BLaER1 (cell line): ENCODE results near the gene PITPNM3.

Experiments
- H3K27ac ChIP-seq: shearing (Covaris generic); formaldehyde crosslinking; 2 replicates; pipeline ENCODE4 v1.8.1; 2022
- H3K27me3 ChIP-seq: shearing (Covaris generic); formaldehyde crosslinking; 2 replicates; pipeline ENCODE4 v1.8.1; 2022
- H3K36me3 ChIP-seq: shearing (Covaris generic); formaldehyde crosslinking; 2 replicates; pipeline ENCODE4 v1.8.1; 2022
- H3K4me1 ChIP-seq: shearing (Covaris generic); formaldehyde crosslinking; 2 replicates; pipeline ENCODE4 v1.8.1; 2022
- H3K4me2 ChIP-seq: shearing (Covaris generic); formaldehyde crosslinking; 2 replicates; pipeline ENCODE4 v1.8.1; 2022
- H3K4me3 ChIP-seq: shearing (Covaris generic); formaldehyde crosslinking; 2 replicates; pipeline ENCODE4 v1.8.1; 2022
- H3K9ac ChIP-seq: shearing (Covaris generic); formaldehyde crosslinking; 2 replicates; pipeline ENCODE4 v1.8.1; 2022
- H3K9me3 ChIP-seq: shearing (Covaris generic); formaldehyde crosslinking; 2 replicates; pipeline ENCODE4 v1.8.1; 2022
- H4K20me1 ChIP-seq: shearing (Covaris generic); formaldehyde crosslinking; 2 replicates; pipeline ENCODE4 v1.8.1; 2022
- Cebpa-rat ChIP-seq: shearing (Covaris generic); IDR thresholded peaks from 2 replicates; pipeline ENCODE4 v1.8.1; 2022

Gene PITPNM3

GRCh38 chr17:6437956-6438355 is 118.4 kb downstream of the PITPNM3 start:
- no peak overlapping the region for H3K9ac ChIP-seq
- no peak for TF ChIP-seq Cebpa-rat
- H3K27ac ChIP-seq: no peak overlapping the region
- H3K36me3 ChIP-seq: no peaks in the 10 kb centered on the region
- H3K4me2 ChIP-seq: no peak overlapping the region
- H3K27me3 ChIP-seq: no peaks in the 10 kb centered on the region
- H3K4me3 ChIP-seq: no peak overlapping the region
- H4K20me1 ChIP-seq: no peaks in the 10 kb centered on the region
- 0 out of 2 replicates have a peak, but pooled peaks cover under 1% of the 10 kb centered on the region for H3K4me1 ChIP-seq
- no peaks in the 10 kb centered on the region for H3K9me3 ChIP-seq

GRCh38 chr17:6437466-6437865 is 118.9 kb downstream of the PITPNM3 start:
- Histone ChIP-seq H3K9ac (no peak overlapping the region), H3K4me1 (no peaks in the 10 kb centered on the region), H3K4me2 (no peak overlapping the region), H3K9me3 (no peaks in the 10 kb centered on the region), H3K27me3 (no peaks in the 10 kb centered on the region), H4K20me1 (no peaks in the 10 kb centered on the region), H3K4me3 (no peak overlapping the region), H3K27ac (no peak overlapping the region), H3K36me3 (no peaks in the 10 kb centered on the region)
- TF ChIP-seq Cebpa-rat: no peak

GRCh38 chr17:6435968-6436367 is 120.4 kb downstream of the PITPNM3 start:
- Histone ChIP-seq H3K4me2 (no peak overlapping the region), H4K20me1 (no peaks in the 10 kb centered on the region), H3K9me3 (peaks cover 7% of the 10 kb centered on the region), H3K4me3 (no peak overlapping the region), H3K9ac (no peak overlapping the region), H3K27ac (no peak overlapping the region), H3K27me3 (no peaks in the 10 kb centered on the region), H3K36me3 (no peaks in the 10 kb centered on the region), H3K4me1 (no peaks in the 10 kb centered on the region)
- TF ChIP-seq Cebpa-rat: no peak

GRCh38 chr17:6435051-6435450 is 121.3 kb downstream of the PITPNM3 start, which contains the start of gene AIPL1:
Gene AIPL1, minus strand, starts transcription at chr17:6435121. Its CDS starts 17 bp downstream, at chr17:6435104.
- Histone ChIP-seq H3K9me3 (peaks cover 14% of the 10 kb centered on the region), H3K27me3 (no peaks in the 10 kb centered on the region), H3K4me3 (no peak within 1 kb of the TSS), H3K4me2 (no peak within 1 kb of the TSS), H3K36me3 (no peaks in the 10 kb centered on the region), H4K20me1 (no peaks in the 10 kb centered on the region), H3K4me1 (no peaks in the 10 kb centered on the region), H3K27ac (no peak within 1 kb of the TSS), H3K9ac (no peak within 1 kb of the TSS)
- no peak for TF ChIP-seq Cebpa-rat

GRCh38 chr17:6430769-6431168 is 125.6 kb downstream of the PITPNM3 start:
- Histone ChIP-seq H4K20me1 (peaks cover 7% of the 10 kb centered on the region; the same call in 1 of the 2 replicates), H3K4me1 (peaks cover 29% of the 10 kb centered on the region), H3K4me2 (no peak overlapping the region), H3K27me3 (no peaks in the 10 kb centered on the region), H3K9ac (no peak overlapping the region), H3K9me3 (peaks cover 14% of the 10 kb centered on the region), H3K27ac (no peak overlapping the region), H3K36me3 (no peaks in the 10 kb centered on the region), H3K4me3 (no peak overlapping the region)
- no peak for TF ChIP-seq Cebpa-rat

GRCh38 chr17:6429266-6429665 is 127.1 kb downstream of the PITPNM3 start:
- Histone ChIP-seq H3K27ac (no peak overlapping the region), H4K20me1 (peaks cover 7% of the 10 kb centered on the region; the same call in 1 of the 2 replicates), H3K27me3 (no peaks in the 10 kb centered on the region), H3K9me3 (peaks cover 14% of the 10 kb centered on the region), H3K36me3 (no peaks in the 10 kb centered on the region), H3K9ac (no peak overlapping the region), H3K4me2 (no peak overlapping the region), H3K4me3 (no peak overlapping the region), H3K4me1 (peaks cover 40% of the 10 kb centered on the region)
- no peak for TF ChIP-seq Cebpa-rat

- Histone ChIP-seq H3K9ac (no peak overlapping the region), H4K20me1 (peaks cover 7% of the 10 kb centered on the region; the same call in 1 of the 2 replicates), H3K4me1 (peaks cover 48% of the 10 kb centered on the region), H3K4me2 (peak overlapping the region; percentile 74), H3K36me3 (no peaks in the 10 kb centered on the region), H3K4me3 (no peak overlapping the region), H3K27me3 (no peaks in the 10 kb centered on the region), H3K9me3 (peaks cover 14% of the 10 kb centered on the region), H3K27ac (no peak overlapping the region)
- no peak for TF ChIP-seq Cebpa-rat
These were observed 128.0 kb downstream of the PITPNM3 start for GRCh38 chr17:6428207-6428965.

- H3K9me3 ChIP-seq: peaks cover 14% of the 10 kb centered on the region
- no peak overlapping the region for H3K9ac ChIP-seq
- H3K27ac ChIP-seq: no peak overlapping the region
- no peaks in the 10 kb centered on the region for H3K36me3 ChIP-seq
- H3K27me3 ChIP-seq: no peaks in the 10 kb centered on the region
- H4K20me1 ChIP-seq: peaks cover 7% of the 10 kb centered on the region; the same call in 1 of the 2 replicates
- H3K4me2 ChIP-seq: peak overlapping the region; percentile 74
- H3K4me1 ChIP-seq: peaks cover 53% of the 10 kb centered on the region
- TF ChIP-seq Cebpa-rat: no peak
- H3K4me3 ChIP-seq: no peak overlapping the region
These were observed 129.0 kb downstream of the PITPNM3 start for GRCh38 chr17:6427279-6427781.

GRCh38 chr17:6426356-6427101 is 129.8 kb downstream of the PITPNM3 start:
- peaks cover 7% of the 10 kb centered on the region; the same call in 1 of the 2 replicates for H4K20me1 ChIP-seq
- no peaks in the 10 kb centered on the region for H3K36me3 ChIP-seq
- no peak overlapping the region for H3K27ac ChIP-seq
- H3K9ac ChIP-seq: no peak overlapping the region
- no peak overlapping the region for H3K4me3 ChIP-seq
- H3K4me2 ChIP-seq: peak overlapping the region; percentile 74
- H3K27me3 ChIP-seq: no peaks in the 10 kb centered on the region
- TF ChIP-seq Cebpa-rat: no peak
- peaks cover 12% of the 10 kb centered on the region for H3K9me3 ChIP-seq
- H3K4me1 ChIP-seq: peaks cover 55% of the 10 kb centered on the region

- H3K4me3 ChIP-seq: no peak overlapping the region
- H4K20me1 ChIP-seq: peaks cover 7% of the 10 kb centered on the region; the same call in 1 of the 2 replicates
- H3K4me2 ChIP-seq: peak overlapping the region; percentile 48
- H3K27me3 ChIP-seq: no peaks in the 10 kb centered on the region
- no peak overlapping the region for H3K27ac ChIP-seq
- no peak for TF ChIP-seq Cebpa-rat
- no peaks in the 10 kb centered on the region for H3K36me3 ChIP-seq
- H3K9me3 ChIP-seq: peaks cover 1% of the 10 kb centered on the region; the same call in 1 of the 2 replicates
- H3K4me1 ChIP-seq: peaks cover 55% of the 10 kb centered on the region
- no peak overlapping the region for H3K9ac ChIP-seq
These were observed 130.9 kb downstream of the PITPNM3 start for GRCh38 chr17:6425407-6425806.
